IPS DF 6.9 (cell line): ENCODE data around the gene VIPR2.

ENCODE experiments used
- DNase-seq: peaks from one replicate; pipeline ENCODE4 v3.0.0-alpha.2; 2013; ENCODE audit warnings: low read depth, low spot score
- H3K27ac ChIP-seq: one replicate; pipeline ENCODE4 v1.5.1; 2013; ENCODE audit warnings: low read length, control low read depth
- H3K27me3 ChIP-seq: 2 replicates; pipeline ENCODE4 v1.6.1; 2013; ENCODE audit warnings: mild to moderate bottlenecking, low read length; ENCODE audit not compliant: control insufficient read depth, insufficient read depth
- H3K36me3 ChIP-seq: 2 replicates; pipeline ENCODE4 v1.6.1; 2013; ENCODE audit warnings: low read length; ENCODE audit not compliant: control insufficient read depth, insufficient read depth
- H3K4me1 ChIP-seq: 2 replicates; pipeline ENCODE4 v1.6.1; 2013; ENCODE audit warnings: low read length; ENCODE audit not compliant: control insufficient read depth, insufficient read depth
- H3K4me3 ChIP-seq: 2 replicates; pipeline ENCODE4 v1.5.1; 2013; ENCODE audit warnings: mild to moderate bottlenecking, low read length
- H3K9me3 ChIP-seq: 2 replicates; pipeline ENCODE4 v1.6.1; 2013; ENCODE audit warnings: low read length, inconsistent platforms; ENCODE audit not compliant: control insufficient read depth, insufficient read depth
- WGBS: extraction: QIAGEN DNeasy Blood & Tissue Kit; methylation state at CpG from one replicate; pipeline ENCODE4 v1.1.7; 2013; ENCODE audit warnings: mixed read lengths, missing lambda C conversion rate; ENCODE audit not compliant: insufficient read length, insufficient coverage; 5-methylcytosine and 5-hydroxymethylcytosine counted together

VIPR2 gene

GRCh38 chr7:159015081-159015453, 129.6 kb downstream of the VIPR2 start:
- Histone ChIP-seq H3K36me3 (no peaks in the 10 kb centered on the region), H3K27me3 (no peaks in the 10 kb centered on the region), H3K27ac (no peak overlapping the region), H3K9me3 (no peaks in the 10 kb centered on the region), H3K4me1 (peaks cover 3% of the 10 kb centered on the region; the same call in 1 of the 2 replicates), H3K4me3 (no peak overlapping the region)
- no peak for DNase-seq
- WGBS, result no CpG with 5 or more reads among the region's 6 CpGs

DNA sequence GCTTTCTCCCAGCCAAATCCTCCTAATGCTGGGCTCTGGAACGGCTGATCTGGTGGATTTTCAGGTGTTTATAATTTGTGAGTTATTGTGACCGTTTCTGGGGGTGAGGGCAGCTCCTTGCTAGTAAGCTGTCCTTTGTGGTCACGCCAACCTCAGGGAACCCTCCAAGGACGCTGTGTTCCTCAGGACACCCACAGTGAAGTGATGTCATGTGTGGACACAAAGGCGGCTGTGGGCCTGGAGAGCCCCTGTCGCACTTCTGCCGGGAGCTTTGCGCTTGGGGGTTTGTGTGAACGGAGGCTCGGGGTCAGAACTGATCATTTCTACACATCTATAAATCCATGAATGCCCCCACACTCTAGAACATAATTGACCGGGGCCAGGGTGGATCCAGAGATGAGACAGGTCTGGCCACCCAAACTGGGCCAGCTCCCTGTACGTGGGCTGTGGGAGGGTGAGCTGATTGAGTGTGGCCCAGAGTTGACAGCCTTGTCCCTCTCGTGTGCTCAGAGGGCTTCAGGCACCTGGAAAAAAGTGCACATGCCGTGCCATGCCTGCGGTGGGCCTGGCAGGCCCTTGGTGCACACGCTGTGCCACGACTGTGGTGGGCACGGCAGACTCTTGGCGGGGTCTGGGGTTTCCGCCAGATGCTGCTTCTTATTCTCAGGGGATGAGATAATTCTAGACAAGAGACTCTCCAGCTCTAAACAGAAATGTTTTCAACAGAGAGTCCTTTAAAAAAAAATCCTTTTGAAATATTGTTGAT, 130.2 kb downstream of the VIPR2 start:
- Histone ChIP-seq H3K9me3 (no peaks in the 10 kb centered on the region), H3K4me1 (peaks cover 3% of the 10 kb centered on the region; the same call in 1 of the 2 replicates), H3K27me3 (no peaks in the 10 kb centered on the region), H3K27ac (no peak overlapping the region), H3K36me3 (no peaks in the 10 kb centered on the region), H3K4me3 (no peak overlapping the region)
- WGBS, result no CpG with 5 or more reads among the region's 20 CpGs
- DNase-seq, result no peak

- H3K4me3 ChIP-seq, result no peak overlapping the region
- no peaks in the 10 kb centered on the region for H3K9me3 ChIP-seq
- DNase-seq, result no peak
- no peak overlapping the region for H3K27ac ChIP-seq
- H3K27me3 ChIP-seq, result no peaks in the 10 kb centered on the region
- H3K36me3 ChIP-seq, result no peaks in the 10 kb centered on the region
- WGBS, result no CpG with 5 or more reads among the region's 9 CpGs
- H3K4me1 ChIP-seq, result peaks cover 3% of the 10 kb centered on the region; the same call in 1 of the 2 replicates
Observed at GRCh38 chr7:159013825-159014289, 130.8 kb downstream of the VIPR2 start.

GRCh38 chr7:159013181-159013690, 131.4 kb downstream of the VIPR2 start:
- H3K9me3 ChIP-seq, result no peaks in the 10 kb centered on the region
- WGBS, result no CpG with 5 or more reads among the region's 18 CpGs
- H3K27me3 ChIP-seq, result no peaks in the 10 kb centered on the region
- H3K36me3 ChIP-seq, result no peaks in the 10 kb centered on the region
- no peak overlapping the region for H3K27ac ChIP-seq
- H3K4me3 ChIP-seq, result no peak overlapping the region
- DNase-seq, result no peak
- peaks cover 3% of the 10 kb centered on the region; the same call in 1 of the 2 replicates for H3K4me1 ChIP-seq

GRCh38 chr7:159012353-159013069, 132.2 kb downstream of the VIPR2 start:
- no CpG with 5 or more reads among the region's 12 CpGs for WGBS
- H3K36me3 ChIP-seq, result no peaks in the 10 kb centered on the region
- H3K4me3 ChIP-seq, result no peak overlapping the region
- peaks cover 3% of the 10 kb centered on the region; the same call in 1 of the 2 replicates for H3K4me1 ChIP-seq
- no peak overlapping the region for H3K27ac ChIP-seq
- DNase-seq, result no peak
- no peaks in the 10 kb centered on the region for H3K9me3 ChIP-seq
- H3K27me3 ChIP-seq, result no peaks in the 10 kb centered on the region

- DNase-seq, result no peak
- Histone ChIP-seq H3K27me3 (no peaks in the 10 kb centered on the region), H3K4me3 (no peak overlapping the region), H3K9me3 (no peaks in the 10 kb centered on the region), H3K4me1 (peaks cover 3% of the 10 kb centered on the region; the same call in 1 of the 2 replicates), H3K36me3 (no peaks in the 10 kb centered on the region), H3K27ac (no peak overlapping the region)
- WGBS, result no CpG with 5 or more reads among the region's 3 CpGs
Observed at GRCh38 chr7:159011722-159012022, 133.0 kb downstream of the VIPR2 start.

GRCh38 chr7:159010937-159011721, 133.5 kb downstream of the VIPR2 start:
- Histone ChIP-seq H3K4me1 (peaks cover 3% of the 10 kb centered on the region; the same call in 1 of the 2 replicates), H3K27me3 (no peaks in the 10 kb centered on the region), H3K27ac (no peak overlapping the region), H3K36me3 (no peaks in the 10 kb centered on the region), H3K4me3 (no peak overlapping the region), H3K9me3 (no peaks in the 10 kb centered on the region)
- DNase-seq, result no peak
- WGBS, result no CpG with 5 or more reads among the region's 15 CpGs

DNA sequence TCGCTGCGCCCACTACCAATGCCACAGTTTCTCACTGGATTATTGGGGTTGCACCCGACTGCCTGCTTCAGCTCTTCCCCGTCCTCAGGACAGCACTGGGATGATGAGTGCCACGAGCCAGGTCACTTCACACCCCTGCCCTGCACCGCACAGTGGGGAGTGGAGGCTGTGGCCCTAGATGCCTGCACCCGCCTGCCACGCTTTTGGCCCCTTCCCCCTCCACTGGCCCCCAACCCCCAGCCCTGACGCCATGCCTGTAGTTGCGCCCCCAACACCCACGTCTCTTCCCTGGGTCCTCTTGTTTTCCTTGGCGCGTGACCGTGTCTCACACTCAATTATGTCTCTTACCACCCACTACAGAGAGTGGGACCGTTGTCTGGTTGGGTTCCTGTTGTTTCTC, 134.3 kb downstream of the VIPR2 start:
- Histone ChIP-seq H3K4me3 (no peak overlapping the region), H3K36me3 (no peaks in the 10 kb centered on the region), H3K4me1 (peaks cover 2% of the 10 kb centered on the region; the same call in 1 of the 2 replicates), H3K9me3 (no peaks in the 10 kb centered on the region), H3K27me3 (no peaks in the 10 kb centered on the region), H3K27ac (no peak overlapping the region)
- DNase-seq, result no peak
- no CpG with 5 or more reads among the region's 15 CpGs for WGBS

- no peak overlapping the region for H3K4me3 ChIP-seq
- no peaks in the 10 kb centered on the region for H3K4me1 ChIP-seq
- H3K27me3 ChIP-seq, result no peaks in the 10 kb centered on the region
- no CpG with 5 or more reads among the region's 17 CpGs for WGBS
- H3K27ac ChIP-seq, result no peak overlapping the region
- H3K9me3 ChIP-seq, result no peaks in the 10 kb centered on the region
- H3K36me3 ChIP-seq, result no peaks in the 10 kb centered on the region
- DNase-seq, result no peak
Observed at GRCh38 chr7:159009951-159010350, 134.7 kb downstream of the VIPR2 start.

GRCh38 chr7:159008417-159008816, 136.2 kb downstream of the VIPR2 start:
- WGBS, result no CpG with 5 or more reads among the region's 9 CpGs
- no peak for DNase-seq
- no peak overlapping the region for H3K27ac ChIP-seq

More at GRCh38 chr7:159008417-159008816, 136.2 kb downstream of the VIPR2 start:
- H3K9me3 ChIP-seq, result no peaks in the 10 kb centered on the region
- H3K27me3 ChIP-seq, result no peaks in the 10 kb centered on the region
- no peaks in the 10 kb centered on the region for H3K36me3 ChIP-seq
- no peak overlapping the region for H3K4me3 ChIP-seq
- H3K4me1 ChIP-seq, result no peaks in the 10 kb centered on the region; the same call in 1 of the 2 replicates
